ENCODE data around the gene RERE. TPM values are rescaled to one million over a fixed set of nuclear protein-coding genes. Genes with fewer than 3 reads are reported as not detected.

The RERE gene
- total and polyA plus RNA-seq, 11 donors = 53.5 to 236 (median 121) TPM

DNA sequence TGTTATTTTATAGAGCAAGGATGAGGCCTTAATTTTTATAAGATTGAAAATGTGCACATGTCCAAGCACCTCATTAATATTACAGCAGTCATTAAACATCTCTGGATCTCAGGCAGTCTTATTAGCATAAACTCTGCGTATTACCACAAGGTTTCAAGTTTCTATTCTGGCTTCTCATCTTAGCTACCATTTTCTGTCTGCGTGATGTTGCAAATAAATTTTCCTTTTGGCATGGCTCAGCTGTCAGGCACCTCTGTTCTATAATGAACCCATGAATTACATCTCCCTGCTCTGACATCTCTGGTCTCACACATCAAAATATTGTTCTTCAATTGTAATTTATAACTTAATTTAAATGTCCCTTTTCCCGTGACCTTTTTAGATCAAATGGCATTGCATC is 343.1 kb downstream of the RERE start:
- intact Hi-C loops (cut with DNase I) = no loop called here
- peaks cover 0 to 37% (median 7%) of the 10 kb centered on the region in 12 donors for H3K4me1 ChIP-seq
- TF ChIP-seq, protein P1, sequence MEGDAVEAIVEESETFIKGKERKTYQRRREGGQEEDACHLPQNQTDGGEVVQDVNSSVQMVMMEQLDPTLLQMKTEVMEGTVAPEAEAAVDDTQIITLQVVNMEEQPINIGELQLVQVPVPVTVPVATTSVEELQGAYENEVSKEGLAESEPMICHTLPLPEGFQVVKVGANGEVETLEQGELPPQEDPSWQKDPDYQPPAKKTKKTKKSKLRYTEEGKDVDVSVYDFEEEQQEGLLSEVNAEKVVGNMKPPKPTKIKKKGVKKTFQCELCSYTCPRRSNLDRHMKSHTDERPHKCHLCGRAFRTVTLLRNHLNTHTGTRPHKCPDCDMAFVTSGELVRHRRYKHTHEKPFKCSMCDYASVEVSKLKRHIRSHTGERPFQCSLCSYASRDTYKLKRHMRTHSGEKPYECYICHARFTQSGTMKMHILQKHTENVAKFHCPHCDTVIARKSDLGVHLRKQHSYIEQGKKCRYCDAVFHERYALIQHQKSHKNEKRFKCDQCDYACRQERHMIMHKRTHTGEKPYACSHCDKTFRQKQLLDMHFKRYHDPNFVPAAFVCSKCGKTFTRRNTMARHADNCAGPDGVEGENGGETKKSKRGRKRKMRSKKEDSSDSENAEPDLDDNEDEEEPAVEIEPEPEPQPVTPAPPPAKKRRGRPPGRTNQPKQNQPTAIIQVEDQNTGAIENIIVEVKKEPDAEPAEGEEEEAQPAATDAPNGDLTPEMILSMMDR (IDR thresholded peaks at IDR 0.05) = no peak
- TF ChIP-seq POLR2A (IDR thresholded peaks at IDR 0.05) = no peak
- no peak overlapping the region for H3K4me3 ChIP-seq
- no peak for DNase-seq
- H3K36me3 ChIP-seq = no peaks in the 10 kb centered on the region
- no peak overlapping the region for H3K27ac ChIP-seq
- no peak for ATAC-seq
- no peaks in the 10 kb centered on the region for H3K9me3 ChIP-seq
- WGBS, 4 donors = 96 to 98% (median 97%) methylated on average over 3 of the region's 3 CpGs
- no peaks in the 10 kb centered on the region for H3K27me3 ChIP-seq

DNA sequence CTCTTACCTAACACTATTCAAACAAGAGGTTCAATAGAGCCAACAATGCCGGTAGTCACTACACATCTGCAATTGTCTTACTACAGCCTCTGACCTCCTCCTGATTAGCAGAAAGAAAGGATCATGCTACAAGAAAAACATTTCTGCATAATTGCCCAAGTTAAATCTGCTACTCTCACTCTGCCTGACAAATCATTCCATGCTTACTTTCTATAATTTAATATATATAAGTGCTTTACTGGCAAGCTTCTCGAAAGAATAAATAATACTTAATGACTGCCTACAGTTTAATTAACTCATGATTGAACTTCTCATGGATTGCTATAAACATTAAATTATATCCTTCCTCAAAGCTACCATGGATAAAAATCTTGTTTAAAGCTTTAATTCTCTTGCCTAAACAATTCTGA is 343.5 kb downstream of the RERE start:
- no peak for TF ChIP-seq POLR2A (IDR thresholded peaks at IDR 0.05)
- TF ChIP-seq, protein P1 (IDR thresholded peaks at IDR 0.05) = no peak
- Histone ChIP-seq H3K36me3 (no peaks in the 10 kb centered on the region), H3K9me3 (no peaks in the 10 kb centered on the region), H3K27me3 (no peaks in the 10 kb centered on the region), H3K4me1 (peaks cover 0 to 37% (median 7%) of the 10 kb centered on the region in 12 donors), H3K4me3 (no peak overlapping the region), H3K27ac (no peak overlapping the region)
- intact Hi-C loops (cut with DNase I) = no loop called here
- WGBS, 4 donors = 87 to 97% (median 88%) methylated on average over 2 of the region's 2 CpGs
- no peak for ATAC-seq
- no peak for DNase-seq

DNA sequence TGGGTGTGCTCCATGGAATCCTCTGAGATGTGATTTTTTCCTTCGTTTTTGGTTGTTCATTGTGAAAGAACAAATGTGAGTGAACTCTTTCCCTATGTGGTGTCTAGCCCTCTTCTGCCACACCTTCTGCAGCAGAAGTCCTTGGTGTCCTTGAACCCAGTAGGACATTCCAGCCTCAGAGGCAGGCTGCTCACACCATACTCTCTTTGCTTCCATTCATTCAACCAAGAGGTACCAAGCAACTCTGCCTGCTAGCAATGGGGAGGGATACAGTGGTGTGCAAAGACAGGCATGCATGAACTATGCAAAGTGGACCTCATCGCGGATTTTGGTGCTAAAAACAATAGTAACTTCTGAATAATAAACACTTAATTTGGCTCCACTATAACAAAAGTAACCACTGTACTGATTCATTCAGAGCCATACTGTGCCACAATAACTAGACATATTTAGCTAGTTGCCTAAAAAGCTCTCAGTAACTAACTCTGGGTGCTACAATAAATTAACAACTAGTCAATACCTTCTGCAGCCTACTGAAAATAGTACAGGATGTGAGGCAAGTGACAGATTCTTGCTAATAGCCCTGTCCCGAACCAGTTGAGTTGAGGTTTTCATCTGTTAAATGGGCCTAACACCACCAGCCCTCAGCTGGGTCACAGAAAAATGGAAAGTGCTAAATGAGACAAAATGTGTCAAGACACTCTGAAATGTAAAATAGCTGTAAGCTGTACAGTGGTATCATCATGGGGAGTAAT is 344.1 kb downstream of the RERE start:
- no peak overlapping the region for H3K27ac ChIP-seq
- intact Hi-C loops (cut with DNase I) = no loop called here
- DNase-seq (no peak), ATAC-seq (no peak)
- 87 to 98% (median 89%) methylated on average over 4 of the region's 4 CpGs for WGBS, 4 donors
- peaks cover 0 to 37% (median 7%) of the 10 kb centered on the region in 12 donors for H3K4me1 ChIP-seq
- H3K27me3 ChIP-seq = no peaks in the 10 kb centered on the region
- H3K4me3 ChIP-seq = no peak overlapping the region
- TF ChIP-seq, protein P1 (IDR thresholded peaks at IDR 0.05) = no peak
- TF ChIP-seq POLR2A (IDR thresholded peaks at IDR 0.05) = no peak
- H3K36me3 ChIP-seq = no peaks in the 10 kb centered on the region
- no peaks in the 10 kb centered on the region for H3K9me3 ChIP-seq

DNA sequence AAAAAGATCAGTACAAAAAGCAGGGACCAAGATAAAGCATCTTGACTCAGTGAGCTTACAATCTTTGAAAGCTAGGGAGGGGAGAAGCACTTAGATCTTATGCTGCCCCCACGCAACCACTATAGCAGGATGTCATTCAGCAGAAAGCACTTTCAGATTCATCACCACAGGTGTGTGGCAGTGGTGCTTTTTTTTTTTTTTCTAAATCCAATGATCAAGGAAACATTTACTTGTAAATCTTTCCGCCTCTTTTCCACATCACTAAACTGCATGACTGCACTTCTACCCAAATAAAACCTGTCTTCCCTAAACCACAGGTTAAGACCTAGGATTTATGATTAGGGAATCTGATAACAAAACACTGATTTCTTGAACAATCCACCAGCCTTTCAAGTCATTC is 344.8 kb downstream of the RERE start:
- DNase-seq (no peak), ATAC-seq (no peak)
- Histone ChIP-seq H3K27ac (no peak overlapping the region), H3K4me3 (no peak overlapping the region), H3K27me3 (no peaks in the 10 kb centered on the region), H3K9me3 (no peaks in the 10 kb centered on the region), H3K4me1 (peaks cover 0 to 31% (median 6%) of the 10 kb centered on the region in 12 donors), H3K36me3 (no peaks in the 10 kb centered on the region)
- 90 to 98% (median 96%) methylated on average over 2 of the region's 2 CpGs for whole genome bisulfite sequencing, 4 donors
- no peak for TF ChIP-seq POLR2A (IDR thresholded peaks at IDR 0.05)
- TF ChIP-seq, protein P1 (IDR thresholded peaks at IDR 0.05) = no peak
- intact Hi-C loops (cut with DNase I) = no loop called here

Data from heart left ventricle (tissue), 16 donors.